GM19023 (cell line): Measurements from ENCODE around the gene LINGO3.

Experiments used
- ATAC-seq: cut with Tn5 transposase; IDR thresholded peaks from one replicate; pipeline ENCODE4 v1.9.1; 2021; ENCODE audit warnings: mild to moderate bottlenecking, moderate library complexity; ENCODE audit not compliant: unreplicated experiment

The LINGO3 gene

GRCh38 chr19:2307518-2308012, 389 bp downstream of the LINGO3 start:
- ATAC-seq = no peak

DNA sequence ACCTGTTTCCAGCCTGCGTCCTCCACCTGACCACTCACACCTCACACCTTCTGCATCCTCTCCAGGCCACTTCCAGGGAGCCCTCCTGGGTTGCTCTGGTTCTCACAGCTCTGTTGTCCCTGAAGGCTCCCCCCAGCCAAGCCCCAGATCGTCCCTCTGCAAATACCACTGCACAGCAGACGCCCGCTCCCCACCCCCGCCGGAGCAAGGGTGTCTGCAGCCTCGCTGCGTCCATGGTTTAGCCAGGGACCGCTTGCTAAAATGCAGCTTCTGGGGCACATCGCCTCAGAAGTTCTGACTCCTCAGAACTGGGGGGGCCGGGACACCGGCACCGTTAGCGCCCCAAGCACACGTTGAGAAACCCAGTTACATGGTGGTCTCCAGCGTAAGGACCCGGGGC, 983 bp downstream of the LINGO3 start:
- ATAC-seq = no peak

- ATAC-seq = no peak
These were observed 1.6 kb downstream of the LINGO3 start for GRCh38 chr19:2306281-2306806.

GRCh38 chr19:2305452-2306280, 2.3 kb downstream of the LINGO3 start:
- ATAC-seq = no peak

DNA sequence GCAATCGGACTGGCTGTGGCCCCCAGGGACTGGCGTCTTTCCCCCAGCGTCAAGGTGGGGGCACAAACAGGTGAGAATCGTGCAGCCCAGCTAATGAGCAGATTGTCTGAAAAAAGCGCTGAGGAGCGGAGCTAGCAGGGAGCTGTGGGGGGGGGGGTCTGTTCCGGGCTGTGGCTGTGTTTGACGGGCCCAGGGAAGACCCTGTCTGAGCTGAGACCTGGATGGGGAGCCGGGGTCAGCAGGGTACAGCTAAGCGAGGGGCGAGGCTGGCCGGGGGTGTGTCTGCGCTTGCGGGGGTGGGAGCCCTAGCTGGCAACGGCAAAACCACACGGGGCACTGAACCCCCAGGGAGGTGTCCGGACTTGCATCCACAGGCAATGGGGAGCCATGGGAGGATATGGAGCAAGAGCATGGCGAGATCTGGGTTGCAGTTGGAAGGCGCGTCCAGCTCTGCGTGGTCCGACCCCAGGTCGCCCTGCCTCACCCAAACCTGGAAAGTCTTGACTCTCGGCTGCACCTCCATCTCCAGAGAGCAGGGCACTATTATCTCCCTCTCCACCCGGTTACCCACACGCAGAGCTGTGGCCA, 4.6 kb downstream of the LINGO3 start:
- no peak for ATAC-seq

DNA sequence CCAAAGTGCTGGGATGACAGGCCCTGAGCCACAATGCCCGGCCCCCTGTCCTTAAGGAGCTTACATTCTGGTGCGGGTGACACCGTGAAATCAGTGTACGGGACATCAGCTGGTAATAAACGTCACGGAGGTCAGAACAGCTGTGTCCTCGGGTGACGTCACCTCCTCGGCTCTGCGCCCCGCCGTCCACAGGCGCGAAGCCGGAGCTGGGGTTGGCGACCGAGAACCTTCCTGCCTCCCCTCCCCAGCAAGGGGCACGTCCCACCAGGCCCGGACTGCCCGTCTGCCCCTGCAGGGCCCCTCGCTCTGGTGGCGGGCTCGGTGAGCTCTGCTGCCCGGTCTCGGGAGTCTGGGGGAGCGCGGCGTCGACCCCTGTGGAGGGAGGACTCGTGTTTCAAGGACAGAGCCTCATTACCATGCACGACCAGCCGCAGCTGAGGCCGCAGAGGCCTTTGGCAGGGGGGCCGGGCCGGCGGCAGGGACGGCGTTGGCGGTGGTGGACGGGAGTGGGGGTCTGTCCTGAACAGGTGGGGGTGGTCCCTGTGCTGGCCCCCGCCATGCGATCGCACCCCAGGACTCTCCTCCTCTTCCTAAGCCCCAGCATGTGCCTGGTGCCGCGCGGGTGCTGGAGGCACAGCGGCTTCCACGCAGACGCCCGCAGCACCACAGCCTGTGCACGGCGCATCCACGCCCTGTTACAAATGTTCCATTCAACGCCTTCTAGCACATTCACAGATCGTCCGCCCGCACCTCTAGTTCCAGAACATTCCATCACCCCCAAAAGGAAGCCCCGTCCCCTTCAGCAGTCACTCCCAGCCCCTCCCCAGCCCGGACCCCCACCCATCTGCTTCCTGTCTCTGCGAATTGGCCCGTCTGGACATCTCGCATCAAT, 5.4 kb downstream of the LINGO3 start:
- ATAC-seq = no peak

GRCh38 chr19:2300533-2300932, 7.4 kb downstream of the LINGO3 start:
- ATAC-seq = no peak

DNA sequence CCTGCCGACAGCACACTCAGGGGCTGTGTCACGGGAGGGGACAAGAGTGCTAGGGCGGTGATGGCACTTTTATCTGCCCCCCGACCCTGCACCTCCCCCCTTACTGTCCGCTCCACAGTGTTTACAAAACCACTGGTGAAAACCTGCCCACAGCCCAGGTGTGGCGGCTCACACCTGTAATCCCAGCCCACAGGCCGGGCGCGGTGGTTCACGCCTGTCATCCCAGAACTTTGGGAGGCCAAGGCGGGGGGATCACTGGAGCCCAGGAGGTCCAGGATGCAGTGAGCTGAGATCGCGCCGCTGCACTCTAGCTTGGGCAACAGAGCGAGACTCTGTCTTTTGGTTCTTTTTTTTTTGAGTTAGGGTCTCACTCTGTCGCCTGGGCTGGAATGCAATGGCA, 11.8 kb downstream of the LINGO3 start:
- no peak for ATAC-seq

- no peak for ATAC-seq
These were observed 13.1 kb downstream of the LINGO3 start for GRCh38 chr19:2294687-2295335.

DNA sequence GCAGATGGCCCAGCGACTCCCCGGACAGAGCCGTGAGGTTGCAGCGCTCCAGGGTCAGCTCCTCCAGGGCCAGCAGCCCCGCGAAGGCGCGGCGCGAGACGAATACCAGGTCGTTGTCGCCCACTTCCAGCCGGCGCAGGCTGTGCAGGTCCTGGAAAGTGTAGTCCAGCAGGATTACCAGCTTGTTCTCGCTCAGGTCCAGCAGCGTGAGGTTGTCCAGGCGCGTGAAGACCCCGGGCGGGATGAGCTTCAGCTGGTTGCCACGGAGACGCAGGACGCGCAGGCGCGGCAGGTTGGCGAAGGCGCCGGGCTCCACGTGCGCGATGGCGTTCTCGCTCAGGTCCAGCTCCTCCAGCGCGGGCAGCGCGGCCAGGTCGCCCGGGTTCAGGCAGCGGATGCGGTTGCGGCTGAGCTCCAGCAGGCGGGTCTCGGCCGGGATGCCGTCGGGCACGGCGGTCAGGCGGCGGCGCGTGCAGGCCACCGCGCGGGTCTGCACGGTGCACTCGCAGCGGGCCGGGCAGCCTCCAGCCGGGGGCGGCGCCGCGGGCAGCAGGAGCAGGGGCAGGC, 16.7 kb downstream of the LINGO3 start:
- ATAC-seq = no peak

GRCh38 chr19:2290441-2291184, 17.3 kb downstream of the LINGO3 start:
- no peak for ATAC-seq

- ATAC-seq = no peak
These were observed 18.1 kb downstream of the LINGO3 start for GRCh38 chr19:2289714-2290435.

- no peak for ATAC-seq
These were observed 18.9 kb downstream of the LINGO3 start for GRCh38 chr19:2288818-2289713.

GRCh38 chr19:2288338-2288817, 19.6 kb downstream of the LINGO3 start:
- ATAC-seq = no peak

GRCh38 chr19:2287585-2288337, 20.2 kb downstream of the LINGO3 start:
- ATAC-seq = no peak

DNA sequence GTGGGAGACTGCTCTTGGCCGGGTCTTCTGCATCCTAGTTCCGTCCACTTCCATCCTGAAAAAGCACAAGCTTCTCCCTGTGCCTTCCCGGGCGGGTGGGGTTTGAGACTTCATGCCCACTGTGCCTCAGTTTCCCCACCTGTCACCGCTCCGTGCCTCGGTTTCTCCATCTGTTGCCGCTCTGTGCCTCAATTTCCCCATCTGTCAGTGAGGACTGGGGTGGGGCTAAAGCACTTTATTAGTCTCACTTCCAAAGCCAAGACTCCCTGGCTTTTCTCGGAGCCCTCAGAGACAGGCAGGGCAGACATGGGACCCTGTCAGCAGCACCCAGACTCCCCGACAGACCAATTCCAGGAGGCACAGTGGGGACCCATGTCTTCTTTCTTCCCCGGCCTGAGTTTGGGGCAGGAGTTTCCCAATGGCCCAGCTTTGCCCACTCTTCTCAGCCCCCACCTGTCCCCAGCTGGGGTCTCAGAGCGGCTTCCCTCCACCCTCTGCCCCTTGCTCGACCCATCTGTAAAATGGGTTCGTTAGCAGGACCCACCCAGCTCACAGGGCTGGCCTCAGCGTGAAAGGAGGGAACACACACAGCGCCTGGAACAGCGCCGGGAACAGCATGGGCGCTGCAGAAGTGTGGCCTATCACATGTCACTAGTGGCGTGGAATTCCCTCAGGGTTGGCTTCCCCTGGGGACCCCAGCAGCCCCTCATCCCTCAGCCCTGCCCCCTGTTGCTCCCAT, 21.4 kb downstream of the LINGO3 start:
- ATAC-seq = no peak
